K562 (cell line): ENCODE measurements around the gene RDH8.

ENCODE experiments used
- ASH1L ChIP-seq: fragments of 450-650 bp; IDR thresholded peaks from 2 replicates; pipeline ENCODE4 v1.6.1; 2018; ENCODE audit warnings: borderline replicate concordance, mild to moderate bottlenecking, low read depth; ENCODE audit not compliant: partially characterized antibody
- CTCF ChIP-seq, 3 experiments: IDR thresholded peaks in 2 of 3; conservative IDR thresholded peaks in 1 of 3; 2 replicates each; pipeline ENCODE4 v1.5.1; 2011 to 2012; ENCODE audit warnings: low read length in 3 of 3, mild to moderate bottlenecking in 3 of 3, control low read depth in 2 of 3, improper control_type of control experiment in 1 of 3, inconsistent platforms in 1 of 3, low read depth in 1 of 3, mixed read lengths in 1 of 3, moderate library complexity in 1 of 3; ENCODE audit not compliant: insufficient read depth in 2 of 3
- MEF2A ChIP-seq: IDR thresholded peaks from 2 replicates; pipeline ENCODE4 v1.6.1; 2011; ENCODE audit warnings: low read depth, mild to moderate bottlenecking, low read length, moderate library complexity; ENCODE audit not compliant: control insufficient read depth
- MLX ChIP-seq, 2 experiments: fragments of 450-650 bp in 1 of 2; sonication (generic) in 1 of 2; formaldehyde crosslinking; conservative IDR thresholded peaks; 2 replicates each; pipeline versions ENCODE4 v1.4.0 to v1.8.1; 2020 to 2022; ENCODE audit warnings: mild to moderate bottlenecking in 1 of 2, missing genetic modification reagents in 1 of 2
- NFIC ChIP-seq: fragments of 450-650 bp; IDR thresholded peaks from 2 replicates; pipeline ENCODE4 v1.6.1; 2017; ENCODE audit warnings: mild to moderate bottlenecking, inconsistent platforms
- PBX2 ChIP-seq, 2 experiments: IDR thresholded peaks in 1 of 2; conservative IDR thresholded peaks in 1 of 2; 2 replicates each; pipeline ENCODE4 v1.6.1; 2016; ENCODE audit warnings: low read depth in 2 of 2, mild to moderate bottlenecking in 1 of 2, missing compliant biosample characterization in 1 of 2, missing genetic modification characterization in 1 of 2, moderate library complexity in 1 of 2
- POLR2A ChIP-seq: fragments of 450-650 bp; conservative IDR thresholded peaks from 2 replicates; pipeline ENCODE4 v1.6.1; 2016
- STAG1 ChIP-seq: sonication (generic); formaldehyde crosslinking; IDR thresholded peaks from 2 replicates; pipeline ENCODE4 v1.5.0; 2020; ENCODE audit warnings: missing genetic modification reagents, borderline replicate concordance
- ZNF121 ChIP-seq: sonication (generic); formaldehyde crosslinking; conservative IDR thresholded peaks from 2 replicates; pipeline ENCODE4 v1.8.0; 2022; ENCODE audit warnings: missing genetic modification reagents
- ZNF609 ChIP-seq: sonication (generic); formaldehyde crosslinking; IDR thresholded peaks from 2 replicates; pipeline ENCODE4 v1.8.1; 2023; ENCODE audit warnings: missing genetic modification reagents, mild to moderate bottlenecking, borderline replicate concordance

- no peak for TF ChIP-seq NFIC
- TF ChIP-seq ZNF609 = no peak
- TF ChIP-seq POLR2A = no peak
- no peak for TF ChIP-seq ZNF121
- no peak for TF ChIP-seq MLX (CRISPR knock-in tag; conservative IDR thresholded peaks at IDR 0.05)
- no peak for TF ChIP-seq ASH1L
- no peak for TF ChIP-seq PBX2 (CRISPR knock-in tag; IDR thresholded peaks at IDR 0.05; ENCODE audit: low read depth)
- TF ChIP-seq PBX2 (tag; conservative IDR thresholded peaks at IDR 0.05; ENCODE audit: low read depth) = no peak
- TF ChIP-seq CTCF (IDR thresholded peaks at IDR 0.05 in 2 of 3, conservative IDR thresholded peaks at IDR 0.05 in 1 of 3; ENCODE audit: insufficient read depth in 2 of 3, low read depth in 1 of 3, low read length in 3 of 3) = no peak
- no peak for TF ChIP-seq STAG1
- TF ChIP-seq MEF2A = no peak
Observed at GRCh38 chr19:10070730-10071446, 57.6 kb downstream of the RDH8 start.
